Measurements from ENCODE around the gene RAB33B. TPM values are rescaled to one million over a fixed set of nuclear protein-coding genes. Genes with fewer than 3 reads are reported as not detected.
"Not testable (repeated sequence)": the region's sequence is repeated elsewhere in the genome, so short reads cannot be mapped to it uniquely, and the experiment has no call there.

RAB33B gene
- total RNA-seq, 1 experiment from 2014 or later: 4.1 TPM

DNA sequence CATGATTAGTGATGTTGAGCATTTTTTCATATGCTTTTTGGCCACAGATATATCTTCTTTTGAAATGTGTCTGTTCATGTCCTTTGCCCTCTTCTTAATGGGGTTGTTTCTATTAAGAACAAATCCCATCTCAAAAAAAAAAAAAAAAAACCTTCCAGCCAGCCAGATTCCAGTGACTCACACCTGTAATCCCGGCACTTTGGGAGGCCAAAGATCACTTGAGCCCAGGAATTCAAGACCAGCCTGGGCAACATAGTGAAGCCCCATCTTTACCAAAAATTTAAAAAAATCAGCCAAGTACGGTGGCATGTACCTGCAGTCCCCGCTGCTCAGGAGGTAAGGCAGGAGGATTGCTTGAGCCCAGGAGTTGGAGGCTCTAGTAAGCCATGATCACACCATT is 5.1 kb downstream of the RAB33B start:
- no peak for DNase-seq (ENCODE audit: low spot score)
- in situ Hi-C loops (cut with HindIII; ENCODE audit: low sequenced_read_pairs): no loop called here

DNA sequence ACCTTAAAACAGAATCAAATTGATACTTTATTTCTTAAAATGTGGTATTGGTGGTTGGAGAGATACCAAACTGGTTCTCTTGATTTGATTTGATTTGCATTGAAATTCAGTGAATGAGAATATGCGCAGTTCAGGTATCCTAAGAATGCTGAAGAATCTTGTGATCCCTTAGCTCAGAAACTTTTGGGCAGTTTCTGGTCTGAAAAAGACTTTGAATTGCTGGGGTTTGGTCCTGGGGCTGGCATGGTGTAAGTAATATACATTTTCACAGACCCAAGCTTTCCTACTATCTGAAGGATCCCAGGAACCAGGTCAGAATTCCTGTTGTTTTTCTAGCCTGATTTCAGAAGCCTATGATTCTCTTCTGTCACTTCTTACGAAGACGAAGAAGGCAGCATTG is 6.6 kb downstream of the RAB33B start:
- in situ Hi-C loops (cut with HindIII; ENCODE audit: low sequenced_read_pairs): no loop called here
- no peak for DNase-seq (ENCODE audit: low spot score)

GRCh38 chr4:139461022-139461628 is 7.2 kb downstream of the RAB33B start:
- peak; percentile 26 for DNase-seq (ENCODE audit: low spot score)

DNA sequence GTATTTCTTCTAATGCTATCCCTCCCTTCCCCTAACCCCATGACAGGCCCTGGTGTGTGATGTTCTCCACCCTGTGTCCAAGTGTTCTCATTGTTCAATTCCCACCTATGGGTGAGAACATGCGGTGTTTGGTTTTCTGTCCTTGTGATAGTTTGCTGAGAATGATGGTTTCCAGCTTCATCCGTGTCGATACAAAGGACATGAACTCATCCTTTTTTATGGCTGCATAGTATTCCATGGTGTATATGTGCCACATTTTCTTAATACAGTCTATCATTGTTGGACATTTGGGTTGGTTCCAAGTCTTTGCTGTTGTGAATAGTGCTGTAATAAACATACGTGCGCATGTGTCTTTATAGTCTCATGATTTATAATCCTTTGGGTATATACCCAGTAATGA is 10.6 kb downstream of the RAB33B start:
- DNase-seq (ENCODE audit: low spot score); in situ Hi-C loops (cut with HindIII; ENCODE audit: low sequenced_read_pairs): not testable (repeated sequence)

More at GRCh38 chr4:139461022-139461628, 7.2 kb downstream of the RAB33B start:
- in situ Hi-C loops (cut with HindIII; ENCODE audit: low sequenced_read_pairs): no loop called here

- in situ Hi-C loops (cut with HindIII; ENCODE audit: low sequenced_read_pairs): no loop called here
- DNase-seq (ENCODE audit: low spot score): no peak
Observed at GRCh38 chr4:139465922-139466321, 12.0 kb downstream of the RAB33B start.

- in situ Hi-C loops (cut with HindIII; ENCODE audit: low sequenced_read_pairs): not testable (repeated sequence)
Observed at GRCh38 chr4:139468756-139469155, 14.8 kb downstream of the RAB33B start.

GRCh38 chr4:139469216-139469615 is 15.3 kb downstream of the RAB33B start:
- in situ Hi-C loops (cut with HindIII; ENCODE audit: low sequenced_read_pairs): no loop called here
- DNase-seq (ENCODE audit: low spot score): no peak

More at GRCh38 chr4:139468756-139469155, 14.8 kb downstream of the RAB33B start:
- not testable (repeated sequence) for DNase-seq (ENCODE audit: low spot score)

- in situ Hi-C loops (cut with HindIII; ENCODE audit: low sequenced_read_pairs): no loop called here
- DNase-seq (ENCODE audit: low spot score): no peak
Observed at GRCh38 chr4:139469869-139470268, 15.9 kb downstream of the RAB33B start.

- DNase-seq (ENCODE audit: low spot score): no peak
- in situ Hi-C loops (cut with HindIII; ENCODE audit: low sequenced_read_pairs): no loop called here
Observed at GRCh38 chr4:139470295-139470694, 16.4 kb downstream of the RAB33B start.

DNA sequence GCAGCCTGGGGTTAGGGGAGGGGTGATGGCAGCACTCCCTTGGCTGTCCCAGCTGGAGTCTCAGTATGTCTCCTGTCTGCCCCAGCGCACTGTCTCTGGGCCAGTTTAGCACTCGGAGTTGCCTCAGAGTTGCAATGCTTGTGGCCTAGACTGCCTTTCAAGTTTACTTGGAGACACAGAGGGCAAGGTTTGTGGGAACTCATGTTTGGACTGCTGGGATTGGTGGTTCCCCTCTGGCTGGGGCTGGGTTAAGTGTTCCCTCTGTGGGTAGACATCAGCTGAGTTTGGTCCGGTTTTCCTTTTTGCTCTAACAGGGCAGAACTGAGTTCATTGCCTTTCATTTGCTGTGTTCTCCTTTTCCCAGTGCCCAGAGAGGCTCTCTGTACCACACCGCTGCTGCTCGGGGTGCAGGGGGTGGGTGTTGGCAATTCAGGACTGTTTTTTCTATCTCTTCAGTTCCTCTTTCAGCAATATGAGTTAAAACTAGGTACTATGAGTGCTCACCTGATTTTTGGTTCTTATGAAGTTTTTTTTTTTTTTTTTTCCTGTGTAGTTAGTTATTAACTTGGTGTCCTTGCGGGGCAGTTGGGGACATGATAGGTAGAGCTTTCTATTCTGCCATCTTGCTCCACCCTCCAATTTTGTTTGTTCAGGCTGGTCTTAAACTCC is 17.2 kb downstream of the RAB33B start:
- in situ Hi-C loops (cut with HindIII; ENCODE audit: low sequenced_read_pairs): no loop called here
- no peak for DNase-seq (ENCODE audit: low spot score)

DNA sequence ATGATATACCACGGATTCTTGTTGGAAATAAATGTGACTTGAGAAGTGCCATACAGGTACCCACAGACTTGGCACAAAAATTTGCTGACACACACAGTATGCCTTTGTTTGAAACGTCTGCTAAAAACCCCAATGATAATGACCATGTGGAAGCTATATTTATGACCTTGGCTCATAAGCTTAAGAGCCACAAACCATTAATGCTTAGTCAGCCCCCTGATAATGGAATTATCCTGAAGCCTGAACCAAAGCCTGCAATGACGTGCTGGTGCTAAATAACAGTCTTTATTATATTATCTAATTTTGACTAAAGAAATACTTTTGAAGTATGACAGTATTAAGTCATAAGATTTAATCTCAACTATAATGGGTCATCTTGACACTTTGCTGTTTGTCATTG is 18.9 kb downstream of the RAB33B start:
- in situ Hi-C loops (cut with HindIII; ENCODE audit: low sequenced_read_pairs): no loop called here
- no peak for DNase-seq (ENCODE audit: low spot score)

DNA sequence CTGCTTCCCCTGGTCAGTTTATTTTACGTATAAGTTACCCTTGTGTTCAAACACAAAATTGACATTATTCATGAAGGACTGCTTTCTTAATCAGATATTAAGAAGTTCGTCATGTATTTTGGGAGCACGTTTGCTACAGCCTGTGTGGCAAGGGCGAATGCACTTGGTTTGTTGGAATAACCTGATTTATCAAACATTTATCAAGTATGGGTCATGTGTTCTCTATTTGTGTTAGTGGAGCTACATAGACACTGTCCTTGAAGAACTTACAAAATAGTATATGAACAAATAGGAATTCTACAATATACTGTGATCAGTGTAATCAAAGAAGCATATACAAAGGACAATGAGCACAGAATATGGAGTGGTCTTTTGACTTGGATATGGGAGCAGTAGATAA is 22.4 kb downstream of the RAB33B start:
- no peak for DNase-seq (ENCODE audit: low spot score)
- in situ Hi-C loops (cut with HindIII; ENCODE audit: low sequenced_read_pairs): no loop called here

DNA sequence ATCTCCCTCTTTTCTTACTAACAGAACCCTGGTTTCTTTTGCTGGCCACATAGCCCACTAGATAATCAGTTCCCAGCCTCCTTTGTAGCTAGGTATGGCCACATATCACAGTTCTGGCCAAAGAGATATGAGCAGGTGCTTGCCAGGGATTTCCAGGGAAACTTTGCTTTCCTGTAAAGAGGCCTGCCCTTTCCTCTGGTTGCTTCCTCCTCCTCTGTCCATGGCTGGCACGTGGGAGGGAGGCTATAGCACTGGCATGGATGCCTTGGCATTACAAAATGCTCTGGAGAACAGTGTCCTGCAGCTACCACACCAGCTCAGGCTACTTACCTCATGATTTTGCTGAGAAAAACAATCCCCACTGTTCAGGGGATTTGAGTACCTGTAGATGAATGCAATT is 27.5 kb downstream of the RAB33B start:
- no peak for DNase-seq (ENCODE audit: low spot score)
- in situ Hi-C loops (cut with HindIII; ENCODE audit: low sequenced_read_pairs): no loop called here

DNA sequence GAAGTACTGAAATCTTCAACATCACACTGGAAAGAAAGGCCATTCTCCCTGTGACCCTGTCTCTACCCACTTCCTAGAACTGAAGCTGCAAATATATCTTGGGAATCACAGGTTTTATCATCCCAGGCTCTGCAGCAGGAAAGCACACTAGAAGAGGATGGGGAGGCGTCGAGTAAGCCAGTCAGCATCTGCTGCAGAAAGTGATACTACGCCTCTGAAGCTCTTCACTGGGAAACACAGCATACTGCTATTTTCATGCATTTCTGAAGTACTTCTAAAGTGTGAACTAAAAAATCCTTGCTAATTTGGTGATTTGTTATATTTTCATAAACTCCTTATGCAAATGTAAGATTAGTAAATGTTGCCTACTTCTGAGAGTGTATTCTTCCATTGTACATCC is 29.1 kb downstream of the RAB33B start:
- no peak for DNase-seq (ENCODE audit: low spot score)
- in situ Hi-C loops (cut with HindIII; ENCODE audit: low sequenced_read_pairs): no loop called here

DNA sequence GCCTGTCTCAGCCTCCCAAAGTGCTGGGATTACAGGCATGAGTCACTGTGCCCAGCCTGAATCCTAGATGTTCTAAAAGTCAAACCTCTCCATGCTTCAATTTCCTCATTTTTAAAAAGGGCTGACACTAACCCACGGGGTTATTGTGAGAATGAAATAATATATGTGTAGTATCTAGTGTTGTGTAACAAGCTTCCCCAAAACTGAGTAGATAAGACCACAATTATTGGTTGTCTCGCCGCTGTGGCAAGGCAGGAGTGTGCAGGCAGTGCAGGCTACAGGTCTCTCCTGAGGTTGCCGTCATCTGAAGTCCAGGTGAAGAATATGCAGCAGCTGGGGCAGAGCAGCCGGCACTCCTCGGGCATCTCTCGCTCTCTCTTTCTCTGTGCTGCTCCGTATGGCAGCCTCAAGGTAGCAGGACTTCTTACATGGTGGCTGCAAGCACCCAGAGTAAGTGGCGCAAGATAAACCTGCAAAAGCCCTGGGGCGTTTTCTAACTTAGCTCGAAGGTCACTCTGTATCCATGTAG is 30.9 kb downstream of the RAB33B start:
- DNase-seq (ENCODE audit: low spot score): no peak
- in situ Hi-C loops (cut with HindIII; ENCODE audit: low sequenced_read_pairs): no loop called here

- DNase-seq (ENCODE audit: low spot score): no peak
- in situ Hi-C loops (cut with HindIII; ENCODE audit: low sequenced_read_pairs): no loop called here
Observed at GRCh38 chr4:139488442-139488841, 34.5 kb downstream of the RAB33B start.

GRCh38 chr4:139489638-139490037 is 35.7 kb downstream of the RAB33B start:
- no peak for DNase-seq (ENCODE audit: low spot score)
- in situ Hi-C loops (cut with HindIII; ENCODE audit: low sequenced_read_pairs): no loop called here

GRCh38 chr4:139492429-139492828 is 38.5 kb downstream of the RAB33B start:
- in situ Hi-C loops (cut with HindIII; ENCODE audit: low sequenced_read_pairs): no loop called here
- peak; percentile 85 for DNase-seq (ENCODE audit: low spot score)

DNA sequence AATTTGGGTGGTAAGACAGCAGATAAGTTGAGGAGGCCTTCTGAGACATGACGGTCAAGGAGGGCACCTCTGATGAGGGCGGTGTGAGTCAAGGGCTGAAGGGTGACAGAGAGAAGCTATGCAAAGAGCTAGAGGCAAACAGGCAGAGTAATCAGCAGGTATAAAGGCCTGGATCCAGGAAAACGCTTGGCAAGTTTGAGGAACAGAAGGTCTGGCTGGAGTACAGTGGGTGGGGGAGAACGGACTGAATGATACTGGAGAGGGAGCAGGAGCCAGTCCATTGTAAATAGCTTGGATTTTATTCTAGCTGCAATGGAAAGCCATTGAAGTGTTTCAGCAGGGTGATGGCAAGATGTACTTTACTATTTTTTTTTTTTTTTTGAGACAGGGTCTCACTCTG is 39.3 kb downstream of the RAB33B start:
- in situ Hi-C loops (cut with HindIII; ENCODE audit: low sequenced_read_pairs): no loop called here
- DNase-seq (ENCODE audit: low spot score): peak; percentile 98

DNA sequence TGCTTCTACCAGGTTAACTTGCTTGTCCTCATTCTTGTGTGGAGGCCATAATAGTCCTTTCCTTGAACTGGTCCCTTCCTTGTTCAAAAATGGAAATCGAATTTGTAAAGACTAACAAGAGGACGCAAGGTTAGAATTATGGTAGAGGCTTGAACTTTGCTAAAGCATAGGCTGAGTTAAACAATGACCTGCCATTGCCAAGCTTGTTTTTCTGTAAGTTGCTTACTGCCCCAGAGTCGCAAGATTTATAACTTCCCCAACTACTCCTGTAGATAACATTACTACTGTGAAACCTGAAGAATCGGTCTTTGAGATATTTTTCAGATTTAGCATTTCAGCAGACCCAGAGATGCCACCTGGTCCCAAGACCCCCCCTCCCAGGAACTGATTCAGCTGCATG is 45.3 kb downstream of the RAB33B start:
- no peak for DNase-seq (ENCODE audit: low spot score)
- in situ Hi-C loops (cut with HindIII; ENCODE audit: low sequenced_read_pairs): no loop called here

DNA sequence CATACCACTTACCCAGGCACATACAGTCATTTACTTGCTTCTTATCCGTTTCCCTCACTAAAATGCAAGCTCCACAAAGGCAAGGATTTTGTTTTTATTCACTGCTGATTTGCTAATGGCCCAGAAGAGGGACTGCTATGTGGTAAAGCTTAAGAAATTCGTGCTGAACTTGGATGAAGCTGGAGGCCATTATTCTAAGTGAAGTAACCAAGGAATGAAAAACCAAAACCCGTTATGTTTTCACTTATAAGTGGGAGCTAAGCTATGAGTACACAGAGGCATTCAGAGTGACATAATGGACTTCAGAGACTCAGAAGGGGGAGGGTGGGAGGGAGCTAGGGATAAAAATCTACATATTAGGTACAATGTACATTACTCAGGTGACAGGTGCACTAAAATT is 47.2 kb downstream of the RAB33B start:
- in situ Hi-C loops (cut with HindIII; ENCODE audit: low sequenced_read_pairs): no loop called here
- DNase-seq (ENCODE audit: low spot score): no peak
